Endothelial cell of umbilical vein (primary cell): ENCODE measurements around the gene JUND. TPM values are rescaled to one million over a fixed set of nuclear protein-coding genes. Genes with fewer than 3 reads are reported as not detected.

Source experiments
- BruUV-seq: library from RNA; stranded (reverse); fragments of 400-500 nt; replicated peaks from 2 replicates; lab custom pipeline; 2021; lab: Mats Ljungman, UMichigan
- CTCF ChIA-PET: fragments of 300-600, 350-600 bp; sonication (Branson Sonifier 250); formaldehyde crosslinking; loops from one replicate; lab custom pipeline; 2021; ENCODE audit warnings: antibody characterized with exemption, inconsistent platforms; lab: Charles Lee
- POLR2A ChIA-PET: fragments of 300-600, 350-600 bp; sonication (Branson Sonifier 250); formaldehyde crosslinking; loops from one replicate; lab custom pipeline; 2021; ENCODE audit warnings: antibody characterized with exemption, inconsistent platforms; lab: Charles Lee
- DNase-seq: peaks from one replicate; pipeline ENCODE4 v3.0.0-alpha.2; 2011; ENCODE audit warnings: low read depth, low spot score
- FAIRE-seq: peaks from 2 replicates; lab custom pipeline; 2011; peaks lifted over from hg19 to GRCh38; lab: Jason Lieb, UNC
- H2AFZ ChIP-seq: 2 replicates; pipeline ENCODE4 v1.6.0; 2012; ENCODE audit warnings: low read depth, low read length, control low read depth, inconsistent platforms
- H3K27ac ChIP-seq: 2 replicates; pipeline ENCODE4 v1.5.1; 2011; ENCODE audit warnings: low read depth, mild to moderate bottlenecking, control low read depth, low read length, moderate library complexity; ENCODE audit not compliant: insufficient read depth
- H3K27me3 ChIP-seq, 2 experiments: 2 replicates each; pipeline versions ENCODE4 v1.6.0 to v1.6.1; 2011; ENCODE audit warnings: low read length in 2 of 2, mixed read lengths in 1 of 2; ENCODE audit not compliant: control insufficient read depth in 2 of 2, insufficient read depth in 2 of 2
- H3K36me3 ChIP-seq, 2 experiments: 2 replicates in 1 of 2; 3 replicates in 1 of 2; pipeline ENCODE4 v1.5.1; 2011; ENCODE audit warnings: low read length in 2 of 2, mild to moderate bottlenecking in 1 of 2, moderate library complexity in 1 of 2; ENCODE audit not compliant: control insufficient read depth in 2 of 2, insufficient read depth in 2 of 2; ENCODE audit errors: extremely low read depth in 1 of 2
- H3K4me1 ChIP-seq: 3 replicates; pipeline ENCODE4 v1.5.1; 2011; ENCODE audit warnings: mild to moderate bottlenecking, low read length; ENCODE audit not compliant: control insufficient read depth, insufficient read depth; ENCODE audit errors: extremely low read depth
- H3K4me2 ChIP-seq: 2 replicates; pipeline ENCODE4 v1.6.1; 2011; ENCODE audit warnings: low read length, control low read depth, mixed read lengths; ENCODE audit not compliant: insufficient read depth
- H3K4me3 ChIP-seq, 3 experiments: fragments of 200-600 bp in 1 of 3; sonication (generic), shearing (Covaris generic) in 1 of 3; replicated peaks in 1 of 3; 2 replicates each; pipeline ENCODE4 v1.5.1; 2011 to 2016; ENCODE audit warnings: control low read depth in 3 of 3, low read length in 3 of 3, mild to moderate bottlenecking in 2 of 3, inconsistent platforms in 1 of 3, low read depth in 1 of 3, moderate library complexity in 1 of 3; ENCODE audit not compliant: insufficient read depth in 1 of 3
- H3K79me2 ChIP-seq: 2 replicates; pipeline ENCODE4 v1.6.0; 2012; ENCODE audit warnings: low read length, inconsistent platforms; ENCODE audit not compliant: control insufficient read depth, insufficient read depth
- H3K9ac ChIP-seq: replicated peaks from 2 replicates; pipeline ENCODE3; 2011; ENCODE audit warnings: low read length, control low read depth; ENCODE audit not compliant: insufficient read depth; ENCODE audit errors: extremely low read depth
- H3K9me1 ChIP-seq: replicated peaks from 3 replicates; pipeline ENCODE4 v1.6.0; 2011; ENCODE audit warnings: mild to moderate bottlenecking, low read length; ENCODE audit not compliant: control insufficient read depth, insufficient read depth; ENCODE audit errors: extremely low read depth
- H3K9me3 ChIP-seq: replicated peaks from 2 replicates; pipeline ENCODE4 v1.5.1; 2012; ENCODE audit warnings: low read length, inconsistent platforms; ENCODE audit not compliant: control insufficient read depth, insufficient read depth
- H4K20me1 ChIP-seq: replicated peaks from 2 replicates; pipeline ENCODE3; 2011; ENCODE audit warnings: mild to moderate bottlenecking, low read length; ENCODE audit not compliant: control insufficient read depth, insufficient read depth; ENCODE audit errors: extremely low read depth
- CTCF ChIP-seq, 2 donors: IDR thresholded peaks; 1 replicate in 1 of 2; 2 replicates in 1 of 2; pipeline ENCODE4 v1.5.1; 2011; ENCODE audit warnings: low read length in 2 of 2, mild to moderate bottlenecking in 2 of 2, moderate library complexity in 2 of 2, control low read depth in 1 of 2, inconsistent platforms in 1 of 2, low read depth in 1 of 2; ENCODE audit not compliant: insufficient read depth in 1 of 2; ENCODE audit errors: extremely low read depth in 1 of 2
- EZH2 ChIP-seq: IDR thresholded peaks from 2 replicates; pipeline ENCODE4 v1.6.1; 2012; ENCODE audit warnings: borderline replicate concordance, low read depth, mild to moderate bottlenecking, moderate library complexity, low read length, inconsistent platforms; ENCODE audit not compliant: severe bottlenecking
- FOS ChIP-seq: IDR thresholded peaks from 2 replicates; pipeline ENCODE4 v1.6.1; 2011; ENCODE audit warnings: mild to moderate bottlenecking, low read length, moderate library complexity, borderline replicate concordance; ENCODE audit not compliant: insufficient read depth
- GATA2 ChIP-seq: IDR thresholded peaks from 2 replicates; pipeline ENCODE4 v1.7.0; 2011; ENCODE audit warnings: low read depth, mild to moderate bottlenecking, moderate library complexity, mixed read lengths, low read length; ENCODE audit not compliant: insufficient read length, insufficient read depth
- JUN ChIP-seq: IDR thresholded peaks from 2 replicates; pipeline ENCODE4 v1.6.1; 2011; ENCODE audit warnings: borderline replicate concordance, low read depth; ENCODE audit not compliant: insufficient read length, insufficient read depth
- MAX ChIP-seq: IDR thresholded peaks from 2 replicates; pipeline ENCODE4 v1.6.1; 2011; ENCODE audit not compliant: insufficient read depth, insufficient read length
- MYC ChIP-seq: IDR thresholded peaks from one replicate; pipeline ENCODE4 v1.6.1; 2011; ENCODE audit warnings: mild to moderate bottlenecking, low read depth, low read length
- POLR2A ChIP-seq: IDR thresholded peaks from 2 replicates; pipeline ENCODE4 v1.6.1; 2012; ENCODE audit warnings: low read depth, mild to moderate bottlenecking, control low read depth, low read length
- POLR2AphosphoS5 ChIP-seq: IDR thresholded peaks from 2 replicates; pipeline ENCODE4 v1.6.1; 2012; ENCODE audit warnings: low read depth, mild to moderate bottlenecking, control low read depth, low read length, moderate library complexity; ENCODE audit not compliant: insufficient read depth
- dilution Hi-C: fragments of 300-500 bp; cut with MboI; formaldehyde crosslinking; loops from one replicate; pipeline ENCODE4 v1.15.0; 2019; ENCODE audit warnings: low sequenced_read_pairs; ENCODE audit not compliant: extremely low pct_ligation_motif_present
- intact Hi-C: fragments of 100-400 bp; cut with micrococcal nuclease; formaldehyde crosslinking; loops from one replicate; pipeline ENCODE4 v1.10.0; 2022
- polyA plus RNA-seq, 4 experiments: library from polyadenylated mRNA; depleted of rRNA in 3 of 4; stranded (reverse) in 3 of 4; unstranded in 1 of 4; fragments of >200 nt; gene quantifications; 2 replicates each; pipeline versions ENCODE4 v1.2.1 to v1.2.3, GENCODE V29; 2011 to 2012; ENCODE audit warnings: missing spikeins in 1 of 4
- total RNA-seq: library from RNA; stranded (reverse); gene quantifications from 2 replicates; pipeline ENCODE4 v1.2.3, GENCODE V29; 2021

Gene JUND
- total and polyA plus RNA-seq, 2 donors (not counting 3 experiments of a cell fraction or from before 2014, with no cell fraction given) = 91.4 to 130 TPM

GRCh38 chr19:18319591-18320135 is 38.2 kb upstream of the JUND start:
- dilution Hi-C loops (no loop called here), intact Hi-C loops (loop anchor here (10.0 kb wide), 1 partner anchor 205 kb away; no protein-coding TSS in a partner anchor)
- Histone ChIP-seq H3K9me3 (no peaks in the 10 kb centered on the region), H3K4me3 (no peak overlapping the region), H3K4me1 (peaks cover 54% of the 10 kb centered on the region), H3K4me2 (no peak overlapping the region), H3K9ac (no peak overlapping the region), H3K27me3 (no peaks in the 10 kb centered on the region), H3K79me2 (peaks cover 30% of the 10 kb centered on the region), H3K27ac (no peak overlapping the region), H2AFZ (no peak overlapping the region), H3K36me3 (no peaks in the 10 kb centered on the region), H4K20me1 (no peaks in the 10 kb centered on the region), H3K9me1 (no peaks in the 10 kb centered on the region)
- TF ChIP-seq FOS (no peak), POLR2A (no peak), MYC (no peak), CTCF (IDR thresholded peaks at IDR 0.05; ENCODE audit: extremely low read depth in 1 of 2, insufficient read depth in 1 of 2, low read depth in 1 of 2, low read length in 2 of 2) (no peak), JUN (no peak), MAX (no peak), EZH2 (no peak), POLR2AphosphoS5 (no peak), GATA2 (no peak)
- ChIA-PET POLR2A (interaction anchor here (1.2 to 5.3 kb wide), 4 partner anchors 14 to 39 kb away, joined by 3 to 113 read pairs (median 28); partner anchors contain the start of gene JUND), CTCF (interaction anchor here (0.8 to 5.8 kb wide), 5 partner anchors 9 to 40 kb away, joined by 3 to 207 read pairs (median 18); partner anchors contain the start of gene JUND)
- BruUV-seq = no TSS peak
- DNase-seq (no peak), FAIRE-seq (no peak)
